CD4-positive, CD25-positive, alpha-beta regulatory T cell (primary cell): ENCODE data around the gene HPS1. TPM values are rescaled to one million over a fixed set of nuclear protein-coding genes. Genes with fewer than 3 reads are reported as not detected.

Source experiments
- ATAC-seq, 2 donors: fragments of 150-1000 bp; cut with Tn5 transposase; one replicate each; pipeline ENCODE4 v1.10.0; 2021; ENCODE audit warnings: low read depth in 2 of 2, moderate number of reproducible peaks in 2 of 2, moderate library complexity in 1 of 2
- DNase-seq, 3 donors: peaks; one replicate each; pipeline versions ENCODE4 v3.0.0 to v3.0.0-alpha.2; 2012 to 2022; ENCODE audit warnings: mixed read lengths in 1 of 3
- H3K27ac ChIP-seq: one replicate; pipeline ENCODE4 v1.7.0; 2013; ENCODE audit warnings: mild to moderate bottlenecking, low read length; ENCODE audit not compliant: insufficient read depth, poor library complexity, severe bottlenecking
- H3K27me3 ChIP-seq: one replicate; pipeline ENCODE4 v1.7.0; 2013; ENCODE audit warnings: low read length; ENCODE audit not compliant: control insufficient read depth, insufficient read depth
- H3K36me3 ChIP-seq: one replicate; pipeline ENCODE4 v1.7.0; 2013; ENCODE audit warnings: mild to moderate bottlenecking, low read length, moderate library complexity; ENCODE audit not compliant: control insufficient read depth, insufficient read depth
- H3K4me1 ChIP-seq: 2 replicates; pipeline ENCODE4 v1.7.0; 2013; ENCODE audit warnings: mild to moderate bottlenecking, low read length; ENCODE audit not compliant: insufficient read depth, control insufficient read depth, poor library complexity, severe bottlenecking
- H3K4me3 ChIP-seq: one replicate; pipeline ENCODE4 v1.7.0; 2013; ENCODE audit warnings: low read depth, mild to moderate bottlenecking, low read length, moderate library complexity
- H3K9me3 ChIP-seq, 2 experiments: 1 replicate in 1 of 2; 2 replicates in 1 of 2; pipeline ENCODE4 v1.7.0; 2013; ENCODE audit warnings: low read length in 2 of 2, mild to moderate bottlenecking in 1 of 2, moderate library complexity in 1 of 2; ENCODE audit not compliant: control insufficient read depth in 2 of 2
- H3K27ac Mint-ChIP-seq, 3 donors: one replicate each; pipeline ENCODE4 v1.8.0; 2020 to 2022; ENCODE audit warnings: mild to moderate bottlenecking in 3 of 3, mixed read lengths in 3 of 3, moderate library complexity in 2 of 3
- H3K27me3 Mint-ChIP-seq: one replicate; pipeline ENCODE4 v1.8.0; 2022; ENCODE audit warnings: mild to moderate bottlenecking, mixed read lengths
- H3K36me3 Mint-ChIP-seq: one replicate; pipeline ENCODE4 v1.8.0; 2020; ENCODE audit warnings: mixed read lengths
- H3K4me1 Mint-ChIP-seq, 4 donors: one replicate each; pipeline ENCODE4 v1.8.0; 2020 to 2022; ENCODE audit warnings: mixed read lengths in 4 of 4, mild to moderate bottlenecking in 1 of 4
- H3K4me3 Mint-ChIP-seq, 4 donors: one replicate each; pipeline ENCODE4 v1.8.0; 2020 to 2022; ENCODE audit warnings: mild to moderate bottlenecking in 4 of 4, mixed read lengths in 4 of 4, moderate library complexity in 3 of 4
- H3K9me3 Mint-ChIP-seq, 7 donors: one replicate each; pipeline ENCODE4 v1.8.0; 2020 to 2022; ENCODE audit warnings: mixed read lengths in 7 of 7, mild to moderate bottlenecking in 3 of 7, moderate library complexity in 2 of 7
- polyA plus RNA-seq, 4 donors: library from polyadenylated mRNA; unstranded; fragments of 300-500 nt; fragmentation: Illumina TruSeq; gene quantifications; one replicate each; pipeline ENCODE4 v1.2.3, GENCODE V29; 2021
- total RNA-seq: library from RNA; stranded (reverse); gene quantifications from one replicate; pipeline ENCODE4 v1.2.3, GENCODE V29; 2022

The HPS1 gene
- total and polyA plus RNA-seq, 5 donors from 2014 or later = 65.2 to 88.5 (median 76.7) TPM

GRCh38 chr10:98460837-98461499 lies 14.2 kb upstream of the HPS1 start:
- Mint-ChIP-seq H3K36me3 (no peaks in the 10 kb centered on the region), H3K27ac (no peak overlapping the region), H3K9me3 (no peaks in the 10 kb centered on the region), H3K27me3 (peaks cover 13% of the 10 kb centered on the region), H3K4me3 (no peak overlapping the region), H3K4me1 (no peaks in the 10 kb centered on the region)
- no peaks in the 10 kb centered on the region for H3K36me3 ChIP-seq
- no peak overlapping the region for H3K4me3 ChIP-seq
- H3K9me3 ChIP-seq = no peaks in the 10 kb centered on the region
- H3K27me3 ChIP-seq = no peaks in the 10 kb centered on the region
- ATAC-seq (no peak), DNase-seq (no peak)
- H3K4me1 ChIP-seq = no peaks in the 10 kb centered on the region
- H3K27ac ChIP-seq = no peak overlapping the region

- Mint-ChIP-seq H3K27me3 (peaks cover 13% of the 10 kb centered on the region), H3K9me3 (no peaks in the 10 kb centered on the region), H3K36me3 (no peaks in the 10 kb centered on the region), H3K4me3 (no peak overlapping the region), H3K4me1 (no peaks in the 10 kb centered on the region), H3K27ac (no peak overlapping the region)
- Histone ChIP-seq H3K4me1 (no peaks in the 10 kb centered on the region), H3K27ac (no peak overlapping the region), H3K27me3 (no peaks in the 10 kb centered on the region), H3K4me3 (no peak overlapping the region), H3K9me3 (no peaks in the 10 kb centered on the region), H3K36me3 (no peaks in the 10 kb centered on the region)
- DNase-seq (no peak), ATAC-seq (no peak)
Measured at GRCh38 chr10:98458809-98459784, 12.4 kb upstream of the HPS1 start.

GRCh38 chr10:98457721-98458120 lies 11.0 kb upstream of the HPS1 start:
- Mint-ChIP-seq H3K27ac (no peak overlapping the region), H3K9me3 (no peaks in the 10 kb centered on the region), H3K27me3 (peaks cover 23% of the 10 kb centered on the region), H3K4me3 (no peak overlapping the region), H3K36me3 (no peaks in the 10 kb centered on the region), H3K4me1 (no peaks in the 10 kb centered on the region)
- H3K4me1 ChIP-seq = no peaks in the 10 kb centered on the region
- H3K27ac ChIP-seq = no peak overlapping the region
- H3K36me3 ChIP-seq = no peaks in the 10 kb centered on the region
- no peak for DNase-seq
- H3K4me3 ChIP-seq = no peak overlapping the region
- H3K9me3 ChIP-seq = no peaks in the 10 kb centered on the region
- peaks cover 3% of the 10 kb centered on the region for H3K27me3 ChIP-seq
- ATAC-seq = no peak

GRCh38 chr10:98456686-98457482 lies 10.1 kb upstream of the HPS1 start:
- peaks cover 25% of the 10 kb centered on the region for H3K27me3 Mint-ChIP-seq
- no peak for DNase-seq
- no peaks in the 10 kb centered on the region for H3K36me3 ChIP-seq
- no peaks in the 10 kb centered on the region for H3K9me3 Mint-ChIP-seq
- no peaks in the 10 kb centered on the region for H3K4me1 ChIP-seq
- H3K4me3 ChIP-seq = no peak overlapping the region
- no peak overlapping the region for H3K27ac ChIP-seq
- peaks cover 10% of the 10 kb centered on the region for H3K27me3 ChIP-seq
- ATAC-seq = no peak
- no peaks in the 10 kb centered on the region for H3K4me1 Mint-ChIP-seq
- no peaks in the 10 kb centered on the region for H3K36me3 Mint-ChIP-seq
- H3K9me3 ChIP-seq = no peaks in the 10 kb centered on the region
- H3K4me3 Mint-ChIP-seq = no peak overlapping the region
- no peak overlapping the region for H3K27ac Mint-ChIP-seq

GRCh38 chr10:98456043-98456570 lies 9.4 kb upstream of the HPS1 start:
- H3K27ac ChIP-seq = no peak overlapping the region
- no peak overlapping the region for H3K4me3 Mint-ChIP-seq
- peaks cover 10% of the 10 kb centered on the region for H3K27me3 ChIP-seq
- no peaks in the 10 kb centered on the region for H3K9me3 Mint-ChIP-seq
- H3K27ac Mint-ChIP-seq = no peak overlapping the region
- H3K4me3 ChIP-seq = no peak overlapping the region
- ATAC-seq (no peak), DNase-seq (no peak)
- H3K36me3 ChIP-seq = no peaks in the 10 kb centered on the region
- H3K36me3 Mint-ChIP-seq = no peaks in the 10 kb centered on the region
- H3K4me1 Mint-ChIP-seq = no peaks in the 10 kb centered on the region
- H3K4me1 ChIP-seq = no peaks in the 10 kb centered on the region
- peaks cover 29% of the 10 kb centered on the region for H3K27me3 Mint-ChIP-seq
- H3K9me3 ChIP-seq = no peaks in the 10 kb centered on the region

GRCh38 chr10:98453729-98454128 lies 7.0 kb upstream of the HPS1 start:
- ATAC-seq = no peak
- H3K27ac Mint-ChIP-seq = no peak overlapping the region
- H3K36me3 ChIP-seq = no peaks in the 10 kb centered on the region

GRCh38 chr10:98450618-98451017 lies 3.9 kb upstream of the HPS1 start:
- Mint-ChIP-seq H3K36me3 (no peaks in the 10 kb centered on the region), H3K27me3 (peaks cover 32% of the 10 kb centered on the region), H3K9me3 (no peaks in the 10 kb centered on the region), H3K4me3 (no peak overlapping the region), H3K4me1 (peaks cover 2 to 16% (median 6%) of the 10 kb centered on the region in 4 donors), H3K27ac (no peak overlapping the region)
- no peak for ATAC-seq
- H3K36me3 ChIP-seq = no peaks in the 10 kb centered on the region
- no peak overlapping the region for H3K27ac ChIP-seq
- peaks cover 0 to 2% of the 10 kb centered on the region in 2 experiments for H3K9me3 ChIP-seq
- no peak overlapping the region for H3K4me3 ChIP-seq
- H3K4me1 ChIP-seq = peaks cover 7% of the 10 kb centered on the region
- peaks cover 18% of the 10 kb centered on the region for H3K27me3 ChIP-seq
- no peak for DNase-seq

More at GRCh38 chr10:98453729-98454128, 7.0 kb upstream of the HPS1 start:
- H3K36me3 Mint-ChIP-seq = no peaks in the 10 kb centered on the region
- H3K4me1 Mint-ChIP-seq = no peaks in the 10 kb centered on the region
- Histone ChIP-seq H3K27ac (no peak overlapping the region), H3K27me3 (peaks cover 18% of the 10 kb centered on the region), H3K4me3 (no peak overlapping the region), H3K4me1 (no peaks in the 10 kb centered on the region), H3K9me3 (peaks cover 0 to 2% of the 10 kb centered on the region in 2 experiments)
- peaks cover 41% of the 10 kb centered on the region for H3K27me3 Mint-ChIP-seq
- no peak overlapping the region for H3K4me3 Mint-ChIP-seq
- H3K9me3 Mint-ChIP-seq = no peaks in the 10 kb centered on the region
- DNase-seq = no peak
